Measurements from ENCODE around the gene SDK1. TPM values are rescaled to one million over a fixed set of nuclear protein-coding genes. Genes with fewer than 3 reads are reported as not detected.

The SDK1 gene
- total and polyA plus RNA-seq, 2 donors (not counting 3 experiments of a cell fraction or from before 2014, with no cell fraction given) = 1.6 to 3.9 TPM

DNA sequence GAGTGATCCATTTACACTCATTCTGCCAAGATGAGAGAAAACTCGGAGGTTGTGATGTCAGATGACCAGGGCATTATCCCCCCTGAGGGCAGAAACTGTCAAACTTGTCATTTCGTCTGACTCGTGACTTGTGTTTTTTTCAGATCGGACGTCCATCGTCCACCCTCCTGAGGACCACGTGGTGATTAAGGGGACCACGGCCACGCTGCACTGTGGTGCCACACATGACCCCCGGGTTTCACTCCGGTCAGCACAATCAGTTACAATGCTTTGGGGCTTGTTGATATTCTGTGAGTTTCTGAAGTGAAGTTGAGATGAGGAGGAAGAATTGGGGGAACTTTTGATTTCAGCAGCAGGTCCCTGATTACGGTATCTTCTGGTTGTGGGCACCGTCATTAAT, 670.3 kb downstream of the SDK1 start:
- Histone ChIP-seq H3K4me1 (ENCODE audit: control insufficient read depth, extremely low read depth, insufficient read depth, low read length) (no peaks in the 10 kb centered on the region), H3K36me3 (ENCODE audit: control insufficient read depth in 2 of 2, extremely low read depth in 1 of 2, insufficient read depth in 2 of 2, low read length in 2 of 2) (no peaks in the 10 kb centered on the region), H3K27me3 (ENCODE audit: control insufficient read depth in 2 of 2, insufficient read depth in 2 of 2, low read length in 2 of 2) (no peaks in the 10 kb centered on the region), H3K9ac (replicated peaks; ENCODE audit: extremely low read depth, insufficient read depth, low read length) (no peak overlapping the region), H3K4me2 (ENCODE audit: insufficient read depth, low read length) (no peak overlapping the region), H3K9me3 (replicated peaks; ENCODE audit: control insufficient read depth, insufficient read depth, low read length) (no peaks in the 10 kb centered on the region), H3K79me2 (ENCODE audit: control insufficient read depth, insufficient read depth, low read length) (no peaks in the 10 kb centered on the region), H4K20me1 (replicated peaks; ENCODE audit: control insufficient read depth, extremely low read depth, insufficient read depth, low read length) (no peaks in the 10 kb centered on the region), H3K9me1 (replicated peaks; ENCODE audit: control insufficient read depth, extremely low read depth, insufficient read depth, low read length) (no peaks in the 10 kb centered on the region), H3K27ac (ENCODE audit: insufficient read depth, low read depth, low read length) (no peak overlapping the region), H3K4me3 (replicated peaks in 1 of 3; ENCODE audit: insufficient read depth in 1 of 3, low read depth in 1 of 3, low read length in 3 of 3) (no peak overlapping the region), H2AFZ (ENCODE audit: low read depth, low read length) (no peak overlapping the region)
- ChIA-PET POLR2A (no interaction called here), CTCF (no interaction called here)
- DNase-seq (ENCODE audit: low read depth, low spot score) (no peak), FAIRE-seq (no peak)
- TF ChIP-seq JUN (IDR thresholded peaks at IDR 0.05; ENCODE audit: borderline replicate concordance, insufficient read depth, insufficient read length, low read depth) = no peak
- TF ChIP-seq POLR2AphosphoS5 (IDR thresholded peaks at IDR 0.05; ENCODE audit: insufficient read depth, low read depth, low read length) = no peak
- no peak for TF ChIP-seq GATA2 (IDR thresholded peaks at IDR 0.05; ENCODE audit: insufficient read depth, insufficient read length, low read depth, low read length)
- no peak for TF ChIP-seq POLR2A (IDR thresholded peaks at IDR 0.05; ENCODE audit: low read depth, low read length)
- TF ChIP-seq EZH2 (IDR thresholded peaks at IDR 0.05; ENCODE audit: borderline replicate concordance, low read depth, low read length, severe bottlenecking) = no peak
- intact Hi-C loops (cut with micrococcal nuclease) = no loop called here
- BruUV-seq (replicated peaks) = no TSS peak
- dilution Hi-C loops (cut with MboI; ENCODE audit: extremely low pct_ligation_motif_present, low sequenced_read_pairs) = no loop called here

DNA sequence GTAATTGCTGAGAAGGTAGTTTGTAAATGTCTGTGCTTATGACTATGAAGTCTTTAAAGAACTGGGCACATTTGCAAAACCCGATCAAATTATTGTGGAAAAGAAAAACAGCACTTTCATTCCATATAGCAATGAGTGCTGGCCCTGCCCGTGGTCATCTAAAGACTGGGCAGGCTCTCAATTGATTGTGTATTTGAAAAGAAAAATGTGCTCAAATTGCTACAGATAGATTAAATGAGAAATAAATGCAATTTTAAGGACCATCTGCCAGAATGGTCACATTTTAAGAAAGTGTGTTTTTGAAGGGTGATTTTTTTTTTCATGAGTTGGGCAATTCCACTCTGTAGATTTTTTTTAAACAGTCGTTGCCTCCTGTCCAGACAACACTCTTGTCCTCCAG, 672.2 kb downstream of the SDK1 start:
- intact Hi-C loops (cut with micrococcal nuclease) = no loop called here
- H3K4me1 ChIP-seq (ENCODE audit: control insufficient read depth, extremely low read depth, insufficient read depth, low read length) = no peaks in the 10 kb centered on the region
- H3K9me1 ChIP-seq (replicated peaks; ENCODE audit: control insufficient read depth, extremely low read depth, insufficient read depth, low read length) = no peaks in the 10 kb centered on the region
- no peaks in the 10 kb centered on the region for H4K20me1 ChIP-seq (replicated peaks; ENCODE audit: control insufficient read depth, extremely low read depth, insufficient read depth, low read length)
- no peaks in the 10 kb centered on the region for H3K9me3 ChIP-seq (replicated peaks; ENCODE audit: control insufficient read depth, insufficient read depth, low read length)
- no peaks in the 10 kb centered on the region for H3K27me3 ChIP-seq (ENCODE audit: control insufficient read depth in 2 of 2, insufficient read depth in 2 of 2, low read length in 2 of 2)
- H3K27ac ChIP-seq (ENCODE audit: insufficient read depth, low read depth, low read length) = no peak overlapping the region
- ChIA-PET POLR2A (no interaction called here), CTCF (no interaction called here)
- no peaks in the 10 kb centered on the region for H3K79me2 ChIP-seq (ENCODE audit: control insufficient read depth, insufficient read depth, low read length)
- no peak overlapping the region for H3K9ac ChIP-seq (replicated peaks; ENCODE audit: extremely low read depth, insufficient read depth, low read length)
- no peak overlapping the region for H2AFZ ChIP-seq (ENCODE audit: low read depth, low read length)
- no TSS peak for BruUV-seq (replicated peaks)
- H3K36me3 ChIP-seq (ENCODE audit: control insufficient read depth in 2 of 2, extremely low read depth in 1 of 2, insufficient read depth in 2 of 2, low read length in 2 of 2) = no peaks in the 10 kb centered on the region
- FAIRE-seq (no peak), DNase-seq (ENCODE audit: low read depth, low spot score) (no peak)
- no peak overlapping the region for H3K4me3 ChIP-seq (replicated peaks in 1 of 3; ENCODE audit: insufficient read depth in 1 of 3, low read depth in 1 of 3, low read length in 3 of 3)
- TF ChIP-seq GATA2 (IDR thresholded peaks at IDR 0.05; ENCODE audit: insufficient read depth, insufficient read length, low read depth, low read length) (no peak), POLR2A (IDR thresholded peaks at IDR 0.05; ENCODE audit: low read depth, low read length) (no peak), JUN (IDR thresholded peaks at IDR 0.05; ENCODE audit: borderline replicate concordance, insufficient read depth, insufficient read length, low read depth) (no peak), FOS (IDR thresholded peaks at IDR 0.05; ENCODE audit: borderline replicate concordance, insufficient read depth, low read length) (no peak), EZH2 (IDR thresholded peaks at IDR 0.05; ENCODE audit: borderline replicate concordance, low read depth, low read length, severe bottlenecking) (no peak), MYC (IDR thresholded peaks at IDR 0.05; ENCODE audit: low read depth, low read length) (no peak), POLR2AphosphoS5 (IDR thresholded peaks at IDR 0.05; ENCODE audit: insufficient read depth, low read depth, low read length) (no peak)
- TF ChIP-seq, protein P1, sequence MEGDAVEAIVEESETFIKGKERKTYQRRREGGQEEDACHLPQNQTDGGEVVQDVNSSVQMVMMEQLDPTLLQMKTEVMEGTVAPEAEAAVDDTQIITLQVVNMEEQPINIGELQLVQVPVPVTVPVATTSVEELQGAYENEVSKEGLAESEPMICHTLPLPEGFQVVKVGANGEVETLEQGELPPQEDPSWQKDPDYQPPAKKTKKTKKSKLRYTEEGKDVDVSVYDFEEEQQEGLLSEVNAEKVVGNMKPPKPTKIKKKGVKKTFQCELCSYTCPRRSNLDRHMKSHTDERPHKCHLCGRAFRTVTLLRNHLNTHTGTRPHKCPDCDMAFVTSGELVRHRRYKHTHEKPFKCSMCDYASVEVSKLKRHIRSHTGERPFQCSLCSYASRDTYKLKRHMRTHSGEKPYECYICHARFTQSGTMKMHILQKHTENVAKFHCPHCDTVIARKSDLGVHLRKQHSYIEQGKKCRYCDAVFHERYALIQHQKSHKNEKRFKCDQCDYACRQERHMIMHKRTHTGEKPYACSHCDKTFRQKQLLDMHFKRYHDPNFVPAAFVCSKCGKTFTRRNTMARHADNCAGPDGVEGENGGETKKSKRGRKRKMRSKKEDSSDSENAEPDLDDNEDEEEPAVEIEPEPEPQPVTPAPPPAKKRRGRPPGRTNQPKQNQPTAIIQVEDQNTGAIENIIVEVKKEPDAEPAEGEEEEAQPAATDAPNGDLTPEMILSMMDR (IDR thresholded peaks at IDR 0.05; ENCODE audit: extremely low read depth in 1 of 2, insufficient read depth in 1 of 2, low read depth in 1 of 2, low read length in 2 of 2) = no peak
- TF ChIP-seq, protein P2, sequence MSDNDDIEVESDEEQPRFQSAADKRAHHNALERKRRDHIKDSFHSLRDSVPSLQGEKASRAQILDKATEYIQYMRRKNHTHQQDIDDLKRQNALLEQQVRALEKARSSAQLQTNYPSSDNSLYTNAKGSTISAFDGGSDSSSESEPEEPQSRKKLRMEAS (IDR thresholded peaks at IDR 0.05; ENCODE audit: insufficient read depth, insufficient read length) = no peak
- H3K4me2 ChIP-seq (ENCODE audit: insufficient read depth, low read length) = no peak overlapping the region
- dilution Hi-C loops (cut with MboI; ENCODE audit: extremely low pct_ligation_motif_present, low sequenced_read_pairs) = no loop called here

Data from endothelial cell of umbilical vein (primary cell).